IPS-15b (cell line): ENCODE measurements around the gene DCTD.

Experiments used
- H3K27me3 ChIP-seq: one replicate; pipeline ENCODE4 v1.6.1; 2013; ENCODE audit warnings: low read length; ENCODE audit not compliant: control insufficient read depth, insufficient read depth
- H3K36me3 ChIP-seq: one replicate; pipeline ENCODE4 v1.6.1; 2013; ENCODE audit warnings: low read length; ENCODE audit not compliant: control insufficient read depth, insufficient read depth
- H3K4me1 ChIP-seq: one replicate; pipeline ENCODE4 v1.6.1; 2013; ENCODE audit warnings: mild to moderate bottlenecking, low read length; ENCODE audit not compliant: control insufficient read depth, insufficient read depth
- H3K4me3 ChIP-seq: one replicate; pipeline ENCODE4 v1.5.1; 2013; ENCODE audit warnings: low read depth, low read length
- H3K9ac ChIP-seq: one replicate; pipeline ENCODE4 v1.6.1; 2013; ENCODE audit warnings: low read depth, mild to moderate bottlenecking, low read length
- H3K9me3 ChIP-seq: one replicate; pipeline ENCODE4 v1.6.1; 2013; ENCODE audit warnings: mild to moderate bottlenecking, low read length; ENCODE audit not compliant: control insufficient read depth, insufficient read depth

The DCTD gene

GRCh38 chr4:182845618-182846017 lies 71.6 kb downstream of the DCTD start:
- Histone ChIP-seq H3K9ac (no peak overlapping the region), H3K27me3 (no peaks in the 10 kb centered on the region), H3K4me1 (no peaks in the 10 kb centered on the region), H3K9me3 (no peaks in the 10 kb centered on the region), H3K36me3 (no peaks in the 10 kb centered on the region), H3K4me3 (no peak overlapping the region)

- H3K9me3 ChIP-seq, result no peaks in the 10 kb centered on the region
- H3K4me1 ChIP-seq, result no peaks in the 10 kb centered on the region
- no peak overlapping the region for H3K9ac ChIP-seq
- no peaks in the 10 kb centered on the region for H3K27me3 ChIP-seq
- H3K4me3 ChIP-seq, result no peak overlapping the region
- H3K36me3 ChIP-seq, result no peaks in the 10 kb centered on the region
Measured at GRCh38 chr4:182843808-182844325, 73.3 kb downstream of the DCTD start.

GRCh38 chr4:182842759-182843390 lies 74.3 kb downstream of the DCTD start:
- Histone ChIP-seq H3K9ac (no peak overlapping the region), H3K36me3 (no peaks in the 10 kb centered on the region), H3K9me3 (no peaks in the 10 kb centered on the region), H3K4me1 (no peaks in the 10 kb centered on the region), H3K4me3 (no peak overlapping the region), H3K27me3 (no peaks in the 10 kb centered on the region)

GRCh38 chr4:182842104-182842600 lies 75.0 kb downstream of the DCTD start:
- no peaks in the 10 kb centered on the region for H3K36me3 ChIP-seq
- no peak overlapping the region for H3K9ac ChIP-seq
- H3K4me1 ChIP-seq, result no peaks in the 10 kb centered on the region
- no peaks in the 10 kb centered on the region for H3K9me3 ChIP-seq
- H3K4me3 ChIP-seq, result no peak overlapping the region
- H3K27me3 ChIP-seq, result no peaks in the 10 kb centered on the region

GRCh38 chr4:182840108-182840507 lies 77.1 kb downstream of the DCTD start:
- Histone ChIP-seq H3K27me3 (peaks cover 2% of the 10 kb centered on the region), H3K9me3 (no peaks in the 10 kb centered on the region), H3K4me3 (no peak overlapping the region), H3K36me3 (no peaks in the 10 kb centered on the region), H3K9ac (no peak overlapping the region), H3K4me1 (no peaks in the 10 kb centered on the region)
